ENCODE data around the gene CWC22.
A peak's percentile ranks its signal among the peaks of the same experiment; 100 is the strongest.

Gene CWC22

GRCh38 chr2:180002198-180002770 is 4.8 kb downstream of the CWC22 start:
- H3K27me3 ChIP-seq (ENCODE audit: insufficient read depth, poor library complexity, severe bottlenecking): no peaks in the 10 kb centered on the region
- no peak overlapping the region for H3K4me3 ChIP-seq (replicated peaks; ENCODE audit: insufficient read depth, low read length)
- H3K27ac ChIP-seq (replicated peaks): peak overlapping the region; percentile 51
- DNase-seq (ENCODE audit: low read depth in 1 of 2, low spot score in 1 of 2): no peak
- no peak for TF ChIP-seq GABPA (IDR thresholded peaks at IDR 0.05; ENCODE audit: low read depth)

- H3K27me3 ChIP-seq (ENCODE audit: insufficient read depth, poor library complexity, severe bottlenecking): no peaks in the 10 kb centered on the region
- no peak overlapping the region for H3K27ac ChIP-seq (replicated peaks)
- DNase-seq (ENCODE audit: low read depth in 1 of 2, low spot score in 1 of 2): no peak
- no peak overlapping the region for H3K4me3 ChIP-seq (replicated peaks; ENCODE audit: insufficient read depth, low read length)
- TF ChIP-seq REST (IDR thresholded peaks at IDR 0.05; ENCODE audit: insufficient replicate concordance, low read depth) (no peak), POLR2AphosphoS5 (IDR thresholded peaks at IDR 0.05; ENCODE audit: low read depth) (no peak), GABPA (IDR thresholded peaks at IDR 0.05; ENCODE audit: low read depth) (no peak), SPI1 (IDR thresholded peaks at IDR 0.05; ENCODE audit: borderline replicate concordance, low read depth) (no peak), CTCF (IDR thresholded peaks at IDR 0.05; ENCODE audit: insufficient read depth, low read length) (no peak)
These were observed 5.4 kb downstream of the CWC22 start for GRCh38 chr2:180001726-180002125.

GRCh38 chr2:180000434-180000833 is 6.7 kb downstream of the CWC22 start:
- H3K4me3 ChIP-seq (replicated peaks; ENCODE audit: insufficient read depth, low read length): no peak overlapping the region
- no peaks in the 10 kb centered on the region for H3K27me3 ChIP-seq (ENCODE audit: insufficient read depth, poor library complexity, severe bottlenecking)
- TF ChIP-seq SPI1 (IDR thresholded peaks at IDR 0.05; ENCODE audit: borderline replicate concordance, low read depth): no peak
- TF ChIP-seq POLR2AphosphoS5 (IDR thresholded peaks at IDR 0.05; ENCODE audit: low read depth): no peak
- no peak for TF ChIP-seq CTCF (IDR thresholded peaks at IDR 0.05; ENCODE audit: insufficient read depth, low read length)
- TF ChIP-seq REST (IDR thresholded peaks at IDR 0.05; ENCODE audit: insufficient replicate concordance, low read depth): no peak
- TF ChIP-seq GABPA (IDR thresholded peaks at IDR 0.05; ENCODE audit: low read depth): no peak
- DNase-seq (ENCODE audit: low read depth in 1 of 2, low spot score in 1 of 2): no peak
- H3K27ac ChIP-seq (replicated peaks): no peak overlapping the region

- TF ChIP-seq CTCF (IDR thresholded peaks at IDR 0.05; ENCODE audit: insufficient read depth, low read length) (no peak), SPI1 (IDR thresholded peaks at IDR 0.05; ENCODE audit: borderline replicate concordance, low read depth) (no peak), GABPA (IDR thresholded peaks at IDR 0.05; ENCODE audit: low read depth) (no peak), REST (IDR thresholded peaks at IDR 0.05; ENCODE audit: insufficient replicate concordance, low read depth) (no peak), POLR2AphosphoS5 (IDR thresholded peaks at IDR 0.05; ENCODE audit: low read depth) (no peak)
These were observed 8.1 kb downstream of the CWC22 start for GRCh38 chr2:179999000-179999399.

More at GRCh38 chr2:179999000-179999399, 8.1 kb downstream of the CWC22 start:
- no peak overlapping the region for H3K4me3 ChIP-seq (replicated peaks; ENCODE audit: insufficient read depth, low read length)
- DNase-seq (ENCODE audit: low read depth in 1 of 2, low spot score in 1 of 2): no peak
- no peak overlapping the region for H3K27ac ChIP-seq (replicated peaks)
- H3K27me3 ChIP-seq (ENCODE audit: insufficient read depth, poor library complexity, severe bottlenecking): no peaks in the 10 kb centered on the region
